Stimulated activated CD8-positive, alpha-beta memory T cell treated with anti-CD3 and anti-CD28 coated beads, Interleukin-12 subunit alpha, Interleukin-12 subunit beta, amount 100 ng/mL, for 24 hours (primary cell): Measurements from ENCODE around the gene FAM149A.

Source experiments
- DNase-seq: peaks from one replicate; pipeline ENCODE4 v3.0.0-alpha.2; 2020; ENCODE audit errors: extremely low read depth

The FAM149A gene

GRCh38 chr4:186158966-186159365, 54.5 kb downstream of the FAM149A start:
- DNase-seq, result no peak

GRCh38 chr4:186159613-186160012, 55.1 kb downstream of the FAM149A start:
- no peak for DNase-seq

GRCh38 chr4:186161138-186161537, 56.6 kb downstream of the FAM149A start:
- no peak for DNase-seq

GRCh38 chr4:186166852-186167512, 62.5 kb downstream of the FAM149A start:
- no peak for DNase-seq

GRCh38 chr4:186167605-186168004, 63.1 kb downstream of the FAM149A start:
- no peak for DNase-seq

- DNase-seq, result no peak
These were observed 64.2 kb downstream of the FAM149A start for GRCh38 chr4:186168750-186169149.

- no peak for DNase-seq
These were observed 64.9 kb downstream of the FAM149A start for GRCh38 chr4:186169333-186169944.

- DNase-seq, result no peak
These were observed 65.7 kb downstream of the FAM149A start for GRCh38 chr4:186169945-186170802.

DNA sequence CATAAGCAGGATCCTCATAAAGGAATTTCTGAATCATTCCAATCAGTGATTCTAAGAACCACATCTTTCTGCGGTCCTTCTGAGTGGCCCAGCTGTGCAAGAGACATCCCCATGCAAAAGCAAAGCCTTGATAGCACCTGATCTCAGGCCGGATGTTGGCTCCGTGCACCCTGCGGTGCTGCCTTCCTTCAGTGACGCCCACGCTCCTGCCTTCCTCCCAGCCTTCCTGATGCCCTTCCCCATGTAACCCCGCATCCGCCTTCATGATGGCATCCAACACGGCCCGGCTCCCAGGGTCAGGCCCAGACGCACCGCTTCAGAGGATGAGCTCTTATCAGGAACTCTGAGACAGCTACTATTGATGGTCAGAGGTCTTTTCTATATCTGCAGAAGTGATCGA, 66.5 kb downstream of the FAM149A start:
- DNase-seq, result no peak

- no peak for DNase-seq
These were observed 68.0 kb downstream of the FAM149A start for GRCh38 chr4:186172546-186172945.

- DNase-seq, result no peak
These were observed 83.6 kb downstream of the FAM149A start for GRCh38 chr4:186188107-186188506.

DNA sequence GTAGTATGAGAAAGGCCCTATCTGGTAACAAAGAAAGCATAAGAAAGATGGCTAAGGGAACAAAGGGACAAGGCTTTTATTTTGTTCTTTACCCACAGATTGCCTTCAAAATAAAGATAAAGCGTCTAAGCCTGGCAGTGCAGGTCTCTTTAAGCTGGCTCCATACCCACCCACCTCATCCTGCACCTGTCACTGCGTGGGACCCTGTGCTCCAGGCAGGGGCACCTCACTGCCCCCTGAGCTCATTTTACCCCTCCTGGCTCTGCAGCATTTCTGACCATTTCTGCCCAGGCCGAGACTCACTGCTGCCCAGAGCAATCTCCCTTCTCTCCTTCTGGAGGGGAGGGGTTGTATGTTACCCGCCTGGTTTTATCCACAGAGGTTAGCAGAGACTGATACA, 85.2 kb downstream of the FAM149A start:
- DNase-seq, result no peak

GRCh38 chr4:186190581-186191199, 86.2 kb downstream of the FAM149A start:
- DNase-seq, result no peak

GRCh38 chr4:186191200-186192065, 86.9 kb downstream of the FAM149A start, which contains the start of gene CYP4V2:
Gene CYP4V2 (plus strand): TSS chr4:186191567. CDS start chr4:186191824, 257 bp downstream.
- peak; percentile 69 for DNase-seq

- DNase-seq, result no peak
These were observed 87.6 kb downstream of the FAM149A start for GRCh38 chr4:186192066-186192612.

DNA sequence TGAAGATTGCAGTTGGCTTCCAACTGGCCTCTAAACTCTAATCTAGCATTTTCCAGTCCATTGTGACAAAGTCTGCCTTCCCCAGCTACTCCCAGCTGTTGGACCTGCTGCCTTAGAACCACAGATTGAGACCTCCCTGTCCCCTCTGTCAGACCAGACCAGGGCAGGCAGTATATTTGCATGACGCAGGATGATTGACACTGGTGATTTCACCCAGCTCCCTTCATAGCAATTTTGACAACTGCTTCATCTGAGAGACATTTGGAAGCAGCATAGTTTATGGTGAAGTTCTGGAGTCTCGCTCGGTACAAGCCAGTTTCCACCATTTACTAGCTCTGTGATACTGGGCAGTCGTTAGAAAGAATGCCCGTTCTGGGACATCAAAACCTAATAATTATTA, 89.3 kb downstream of the FAM149A start:
- no peak for DNase-seq

- DNase-seq, result no peak
These were observed 91.6 kb downstream of the FAM149A start for GRCh38 chr4:186196063-186196462.

DNA sequence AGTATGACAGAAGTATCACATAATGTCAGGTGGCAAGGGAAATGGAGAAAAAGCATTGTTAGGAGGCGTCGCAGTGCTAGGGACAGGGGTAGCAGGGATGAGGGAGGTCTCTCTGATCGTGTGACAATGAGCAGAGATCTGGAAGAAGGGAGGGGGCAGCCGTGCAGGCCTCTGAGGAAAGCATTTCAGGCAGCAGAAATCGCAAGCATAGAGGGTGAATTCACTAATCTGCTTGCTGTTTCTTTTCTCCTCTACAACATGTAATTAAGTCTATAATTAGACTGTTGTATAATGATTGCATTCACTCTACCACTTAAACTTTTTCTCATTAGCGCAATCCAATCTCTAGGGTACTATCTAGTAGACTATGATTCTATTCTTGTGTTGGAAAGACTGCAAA, 96.0 kb downstream of the FAM149A start:
- DNase-seq, result no peak

GRCh38 chr4:186201010-186201409, 96.5 kb downstream of the FAM149A start:
- no peak for DNase-seq

DNA sequence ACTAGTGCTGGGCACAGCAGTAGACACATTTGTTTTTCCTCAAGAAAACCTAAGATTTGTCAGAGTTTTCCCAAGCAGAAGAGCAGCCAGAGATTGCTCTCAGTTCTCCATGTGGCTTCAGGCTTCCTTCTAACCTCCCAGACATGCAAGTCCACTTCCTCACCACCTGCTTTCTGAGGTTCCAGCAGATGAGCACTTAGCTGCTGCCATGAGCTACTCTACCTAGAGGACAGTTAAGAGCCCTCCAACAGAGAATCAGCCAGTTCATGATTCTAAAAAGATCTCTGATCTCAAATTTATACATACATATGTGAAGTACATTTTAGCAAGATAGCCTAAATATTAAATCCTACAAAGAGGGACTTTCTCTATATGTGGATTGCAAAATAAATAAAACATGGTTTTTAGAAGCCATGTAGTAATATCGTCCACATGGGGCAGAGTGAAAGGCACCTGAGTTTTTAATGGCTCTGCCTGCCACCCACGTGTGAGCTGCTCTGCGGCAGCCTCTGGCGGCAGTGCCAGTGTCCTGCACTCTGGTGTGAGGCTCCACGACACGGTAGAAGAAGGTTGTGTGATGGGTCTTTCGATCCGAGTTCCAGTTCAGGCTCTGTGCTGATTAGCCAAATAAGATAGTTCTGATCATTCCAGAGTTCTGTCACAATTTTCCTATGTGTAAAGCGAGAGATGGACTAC, 97.2 kb downstream of the FAM149A start:
- peak; percentile 22 for DNase-seq
